Measurements from ENCODE around the gene CADM1. TPM values are rescaled to one million over a fixed set of nuclear protein-coding genes. Genes with fewer than 3 reads are reported as not detected.

The CADM1 gene
- total and polyA plus RNA-seq, 4 donors, result 31.7 to 243 (median 77.9) TPM

GRCh38 chr11:115128226-115128625 is 376.0 kb downstream of the CADM1 start:
- H3K4me1 ChIP-seq (ENCODE audit: control insufficient read depth in 5 of 5, insufficient read depth in 5 of 5, low read length in 5 of 5), result peaks cover 0 to 12% (median 0%) of the 10 kb centered on the region in 5 donors
- H3K27ac ChIP-seq (ENCODE audit: low read depth in 1 of 2, low read length in 1 of 2), result no peak overlapping the region
- DNase-seq (no peak), ATAC-seq (ENCODE audit: insufficient read depth, low FRiP score) (no peak)
- 90 to 91% methylated on average over 4 of the region's 4 CpGs for WGBS, 2 donors
- H3K36me3 ChIP-seq (ENCODE audit: control insufficient read depth in 4 of 4, insufficient read depth in 4 of 4, low read length in 4 of 4), result no peaks in the 10 kb centered on the region
- H3K9me3 ChIP-seq (ENCODE audit: control insufficient read depth in 4 of 4, insufficient read depth in 3 of 4, low read length in 3 of 4), result peaks cover 0 to 8% (median 0%) of the 10 kb centered on the region in 4 donors
- H3K9ac ChIP-seq (ENCODE audit: insufficient read depth in 1 of 2, low read length in 2 of 2), result no peak overlapping the region
- no peak for TF ChIP-seq CTCF (IDR thresholded peaks at IDR 0.05; ENCODE audit: control extremely low read depth, extremely low read depth)
- H3K27me3 ChIP-seq (ENCODE audit: control insufficient read depth in 3 of 3, insufficient read depth in 3 of 3, low read length in 2 of 3), result peaks cover 0 to 5% (median 0%) of the 10 kb centered on the region in 3 donors
- no peak overlapping the region for H3K4me3 ChIP-seq

- no peak for TF ChIP-seq CTCF (IDR thresholded peaks at IDR 0.05; ENCODE audit: control extremely low read depth, extremely low read depth)
- H3K36me3 ChIP-seq (ENCODE audit: control insufficient read depth in 4 of 4, insufficient read depth in 4 of 4, low read length in 4 of 4), result no peaks in the 10 kb centered on the region
- no peak overlapping the region for H3K4me3 ChIP-seq
- H3K9ac ChIP-seq (ENCODE audit: insufficient read depth in 1 of 2, low read length in 2 of 2), result no peak overlapping the region
- DNase-seq (no peak), ATAC-seq (ENCODE audit: insufficient read depth, low FRiP score) (no peak)
- peaks cover 0 to 8% (median 0%) of the 10 kb centered on the region in 4 donors for H3K9me3 ChIP-seq (ENCODE audit: control insufficient read depth in 4 of 4, insufficient read depth in 3 of 4, low read length in 3 of 4)
- peaks cover 0 to 12% (median 0%) of the 10 kb centered on the region in 5 donors for H3K4me1 ChIP-seq (ENCODE audit: control insufficient read depth in 5 of 5, insufficient read depth in 5 of 5, low read length in 5 of 5)
- peaks cover 0 to 5% (median 0%) of the 10 kb centered on the region in 3 donors for H3K27me3 ChIP-seq (ENCODE audit: control insufficient read depth in 3 of 3, insufficient read depth in 3 of 3, low read length in 2 of 3)
- H3K27ac ChIP-seq (ENCODE audit: low read depth in 1 of 2, low read length in 1 of 2), result no peak overlapping the region
- 75 to 99% methylated on average over 3 of the region's 3 CpGs for WGBS, 2 donors
These were observed 376.4 kb downstream of the CADM1 start for GRCh38 chr11:115127790-115128189.

- Histone ChIP-seq H3K4me3 (no peak overlapping the region), H3K9ac (ENCODE audit: insufficient read depth in 1 of 2, low read length in 2 of 2) (no peak overlapping the region), H3K36me3 (ENCODE audit: control insufficient read depth in 4 of 4, insufficient read depth in 4 of 4, low read length in 4 of 4) (no peaks in the 10 kb centered on the region), H3K4me1 (ENCODE audit: control insufficient read depth in 5 of 5, insufficient read depth in 5 of 5, low read length in 5 of 5) (peaks cover 0 to 12% (median 0%) of the 10 kb centered on the region in 5 donors), H3K27ac (ENCODE audit: low read depth in 1 of 2, low read length in 1 of 2) (no peak overlapping the region), H3K27me3 (ENCODE audit: control insufficient read depth in 3 of 3, insufficient read depth in 3 of 3, low read length in 2 of 3) (peaks cover 0 to 5% (median 0%) of the 10 kb centered on the region in 3 donors), H3K9me3 (ENCODE audit: control insufficient read depth in 4 of 4, insufficient read depth in 3 of 4, low read length in 3 of 4) (peaks cover 0 to 8% (median 0%) of the 10 kb centered on the region in 4 donors)
- ATAC-seq (ENCODE audit: insufficient read depth, low FRiP score), result no peak
- TF ChIP-seq CTCF (IDR thresholded peaks at IDR 0.05; ENCODE audit: control extremely low read depth, extremely low read depth), result no peak
- DNase-seq, result no peak
- WGBS, 2 donors, result 76 to 85% methylated on average over 10 of the region's 10 CpGs
These were observed 377.6 kb downstream of the CADM1 start for GRCh38 chr11:115126515-115127208.
